IPS-18c (cell line): ENCODE measurements around the gene OGFR.

Experiments
- H3K4me3 ChIP-seq: 2 replicates; pipeline ENCODE4 v1.7.0; 2013; ENCODE audit warnings: low read depth, mild to moderate bottlenecking, low read length, moderate library complexity; ENCODE audit not compliant: insufficient read depth
- H3K9me3 ChIP-seq: one replicate; pipeline ENCODE4 v1.6.1; 2013; ENCODE audit warnings: mild to moderate bottlenecking, low read length, moderate library complexity; ENCODE audit not compliant: control insufficient read depth, insufficient read depth

The OGFR gene

GRCh38 chr20:62804627-62805154 is at the start of gene OGFR:
Gene OGFR, plus strand, starts transcription at chr20:62804835. Its CDS starts 25 bp downstream, at chr20:62804860.
- peak within 1 kb of the TSS; percentile 74 for H3K4me3 ChIP-seq
- no peaks in the 10 kb centered on the region for H3K9me3 ChIP-seq

- Histone ChIP-seq H3K4me3 (no peak overlapping the region), H3K9me3 (no peaks in the 10 kb centered on the region)
Observed at GRCh38 chr20:62754991-62755356, 49.7 kb upstream of the OGFR start.

GRCh38 chr20:62755817-62756724 is 48.6 kb upstream of the OGFR start:
- Histone ChIP-seq H3K9me3 (no peaks in the 10 kb centered on the region), H3K4me3 (no peak overlapping the region)

- Histone ChIP-seq H3K9me3 (no peaks in the 10 kb centered on the region), H3K4me3 (no peak overlapping the region)
Observed at GRCh38 chr20:62758226-62758912, 46.3 kb upstream of the OGFR start.

GRCh38 chr20:62759981-62760431 is 44.6 kb upstream of the OGFR start:
- no peak overlapping the region for H3K4me3 ChIP-seq
- no peaks in the 10 kb centered on the region for H3K9me3 ChIP-seq

- Histone ChIP-seq H3K9me3 (no peaks in the 10 kb centered on the region), H3K4me3 (no peak overlapping the region)
Observed at GRCh38 chr20:62760471-62760855, 44.2 kb upstream of the OGFR start.

GRCh38 chr20:62760856-62761758 is 43.5 kb upstream of the OGFR start:
- Histone ChIP-seq H3K4me3 (no peak overlapping the region), H3K9me3 (no peaks in the 10 kb centered on the region)

- H3K4me3 ChIP-seq = no peak overlapping the region
- H3K9me3 ChIP-seq = no peaks in the 10 kb centered on the region
Observed at GRCh38 chr20:62761759-62762131, 42.9 kb upstream of the OGFR start.

GRCh38 chr20:62762376-62762775 is 42.3 kb upstream of the OGFR start:
- no peak overlapping the region for H3K4me3 ChIP-seq
- no peaks in the 10 kb centered on the region for H3K9me3 ChIP-seq

- H3K9me3 ChIP-seq = no peaks in the 10 kb centered on the region
- no peak overlapping the region for H3K4me3 ChIP-seq
Observed at GRCh38 chr20:62762801-62763368, 41.8 kb upstream of the OGFR start.

- Histone ChIP-seq H3K4me3 (no peak overlapping the region), H3K9me3 (no peaks in the 10 kb centered on the region)
Observed at GRCh38 chr20:62763404-62763803, 41.2 kb upstream of the OGFR start.

- Histone ChIP-seq H3K4me3 (no peak overlapping the region), H3K9me3 (no peaks in the 10 kb centered on the region)
Observed at GRCh38 chr20:62764156-62764935, 40.3 kb upstream of the OGFR start.

- Histone ChIP-seq H3K4me3 (no peak overlapping the region), H3K9me3 (no peaks in the 10 kb centered on the region)
Observed at GRCh38 chr20:62765021-62765420, 39.6 kb upstream of the OGFR start.

GRCh38 chr20:62765432-62766070 is 39.1 kb upstream of the OGFR start:
- Histone ChIP-seq H3K4me3 (no peak overlapping the region), H3K9me3 (no peaks in the 10 kb centered on the region)

GRCh38 chr20:62766071-62766450 is 38.6 kb upstream of the OGFR start:
- H3K4me3 ChIP-seq = no peak overlapping the region

GRCh38 chr20:62766716-62767115 is 37.9 kb upstream of the OGFR start:
- no peak overlapping the region for H3K4me3 ChIP-seq
- no peaks in the 10 kb centered on the region for H3K9me3 ChIP-seq

More at GRCh38 chr20:62766071-62766450, 38.6 kb upstream of the OGFR start:
- H3K9me3 ChIP-seq = no peaks in the 10 kb centered on the region
